CD14-positive monocyte (primary cell): ENCODE measurements around the gene GDF9. TPM values are rescaled to one million over a fixed set of nuclear protein-coding genes. Genes with fewer than 3 reads are reported as not detected.

Experiments used
- DNase-seq, 3 donors: peaks; one replicate each; pipeline ENCODE4 v3.0.0-alpha.2; 2011 to 2022
- H2AFZ ChIP-seq: 2 replicates; pipeline ENCODE4 v1.6.0; 2012; ENCODE audit warnings: mild to moderate bottlenecking, low read depth, low read length, inconsistent platforms; ENCODE audit not compliant: insufficient read depth, poor library complexity, severe bottlenecking
- H3K27ac ChIP-seq, 2 donors: 1 replicate in 1 of 2; 2 replicates in 1 of 2; pipeline ENCODE4 v1.5.1; 2012 to 2013; ENCODE audit warnings: low read length in 2 of 2, control low read depth in 1 of 2, inconsistent platforms in 1 of 2, low read depth in 1 of 2, mild to moderate bottlenecking in 1 of 2
- H3K27me3 ChIP-seq, 2 donors: one replicate each; pipeline versions ENCODE4 v1.6.0 to v1.6.1; 2011 to 2013; ENCODE audit warnings: low read length in 2 of 2; ENCODE audit not compliant: control insufficient read depth in 2 of 2, insufficient read depth in 2 of 2
- H3K36me3 ChIP-seq, 2 donors: replicated peaks in 1 of 2; 1 replicate in 1 of 2; 2 replicates in 1 of 2; pipeline versions ENCODE4 v1.5.1 to v1.6.1; 2012 to 2013; ENCODE audit warnings: low read length in 2 of 2, control low read depth in 1 of 2, inconsistent platforms in 1 of 2, mild to moderate bottlenecking in 1 of 2; ENCODE audit not compliant: insufficient read depth in 2 of 2, control insufficient read depth in 1 of 2
- H3K4me1 ChIP-seq, 2 donors: 1 replicate in 1 of 2; 2 replicates in 1 of 2; pipeline versions ENCODE4 v1.5.1 to v1.6.1; 2012 to 2013; ENCODE audit warnings: low read length in 2 of 2, control low read depth in 1 of 2, inconsistent platforms in 1 of 2, mild to moderate bottlenecking in 1 of 2, moderate library complexity in 1 of 2; ENCODE audit not compliant: insufficient read depth in 2 of 2, control insufficient read depth in 1 of 2
- H3K4me2 ChIP-seq: replicated peaks from 2 replicates; pipeline ENCODE3; 2012; ENCODE audit warnings: low read length, moderate library complexity, mild to moderate bottlenecking; ENCODE audit not compliant: poor library complexity, severe bottlenecking; ENCODE audit errors: extremely low read depth
- H3K4me3 ChIP-seq, 3 experiments: fragments of 200-600 bp in 1 of 3; sonication (generic) in 1 of 3; replicated peaks in 1 of 3; 1 replicate in 2 of 3; 2 replicates in 1 of 3; pipeline ENCODE4 v1.5.1; 2011 to 2013; ENCODE audit warnings: low read length in 3 of 3, mild to moderate bottlenecking in 3 of 3, control low read depth in 2 of 3, low read depth in 2 of 3, inconsistent platforms in 1 of 3, moderate library complexity in 1 of 3
- H3K79me2 ChIP-seq: 2 replicates; pipeline ENCODE4 v1.6.0; 2012; ENCODE audit warnings: mild to moderate bottlenecking, control low read depth, inconsistent platforms, low read length, moderate library complexity; ENCODE audit not compliant: insufficient read depth
- H3K9ac ChIP-seq: 2 replicates; pipeline ENCODE4 v1.6.0; 2017; ENCODE audit warnings: low read length, mild to moderate bottlenecking; ENCODE audit not compliant: insufficient read depth, poor library complexity, severe bottlenecking
- H3K9me3 ChIP-seq, 2 donors: replicated peaks in 1 of 2; 1 replicate in 1 of 2; 2 replicates in 1 of 2; pipeline versions ENCODE4 v1.5.1 to v1.6.1; 2012 to 2013; ENCODE audit warnings: low read length in 2 of 2, control low read depth in 1 of 2; ENCODE audit not compliant: control insufficient read depth in 1 of 2, insufficient read depth in 1 of 2
- H4K20me1 ChIP-seq: 2 replicates; pipeline ENCODE4 v1.6.0; 2012; ENCODE audit warnings: mild to moderate bottlenecking, low read length, control low read depth, moderate library complexity; ENCODE audit not compliant: insufficient read depth
- H3K27ac Mint-ChIP-seq, 7 donors: one replicate each; pipeline ENCODE4 v1.8.0; 2020; ENCODE audit warnings: mild to moderate bottlenecking in 7 of 7, mixed read lengths in 7 of 7, moderate library complexity in 6 of 7, inconsistent platforms in 2 of 7
- H3K27me3 Mint-ChIP-seq, 3 donors: one replicate each; pipeline ENCODE4 v1.8.0; 2021 to 2022; ENCODE audit warnings: low read depth in 3 of 3, mild to moderate bottlenecking in 3 of 3, mixed read lengths in 3 of 3, moderate library complexity in 3 of 3, inconsistent platforms in 1 of 3
- H3K36me3 Mint-ChIP-seq, 2 donors: one replicate each; pipeline ENCODE4 v1.8.0; 2020; ENCODE audit warnings: mixed read lengths in 2 of 2, inconsistent platforms in 1 of 2, mild to moderate bottlenecking in 1 of 2
- H3K4me1 Mint-ChIP-seq: one replicate; pipeline ENCODE4 v1.8.0; 2020; ENCODE audit warnings: mild to moderate bottlenecking, mixed read lengths
- H3K4me3 Mint-ChIP-seq, 2 donors: one replicate each; pipeline ENCODE4 v1.8.0; 2020; ENCODE audit warnings: mild to moderate bottlenecking in 2 of 2, mixed read lengths in 2 of 2, moderate library complexity in 1 of 2
- H3K9me3 Mint-ChIP-seq, 7 donors: one replicate each; pipeline ENCODE4 v1.8.0; 2020 to 2022; ENCODE audit warnings: mixed read lengths in 7 of 7, mild to moderate bottlenecking in 6 of 7, moderate library complexity in 6 of 7, inconsistent platforms in 2 of 7
- WGBS: methylation state at CpG from one replicate; pipeline ENCODE4 v1.1.5; 2013; ENCODE audit warnings: missing lambda C conversion rate; ENCODE audit not compliant: insufficient coverage; 5-methylcytosine and 5-hydroxymethylcytosine counted together
- intact Hi-C, 2 donors: fragments of 100-400 bp; cut with micrococcal nuclease; formaldehyde crosslinking; loops; one replicate each; pipeline versions ENCODE4 v1.15.0 to v1.15.1; 2023
- polyA plus RNA-seq, 3 donors: library from polyadenylated mRNA; depleted of rRNA in 1 of 3; unstranded in 2 of 3; stranded (reverse) in 1 of 3; fragments of 300-500 nt in 2 of 3; fragments of >200 nt in 1 of 3; fragmentation: Illumina TruSeq in 2 of 3; gene quantifications; 1 replicate in 2 of 3; 2 replicates in 1 of 3; pipeline ENCODE4 v1.2.3, GENCODE V29; 2012 to 2021
- TF ChIP-seq, protein P1 (sequence below): fragments of 200-600 bp; IDR thresholded peaks from one replicate; pipeline ENCODE4 v1.8.0; 2022; ENCODE audit warnings: antibody characterized with exemption, mild to moderate bottlenecking

The GDF9 gene
- polyA plus RNA-seq, 3 donors, result 0.55 TPM; not detected in 2

DNA sequence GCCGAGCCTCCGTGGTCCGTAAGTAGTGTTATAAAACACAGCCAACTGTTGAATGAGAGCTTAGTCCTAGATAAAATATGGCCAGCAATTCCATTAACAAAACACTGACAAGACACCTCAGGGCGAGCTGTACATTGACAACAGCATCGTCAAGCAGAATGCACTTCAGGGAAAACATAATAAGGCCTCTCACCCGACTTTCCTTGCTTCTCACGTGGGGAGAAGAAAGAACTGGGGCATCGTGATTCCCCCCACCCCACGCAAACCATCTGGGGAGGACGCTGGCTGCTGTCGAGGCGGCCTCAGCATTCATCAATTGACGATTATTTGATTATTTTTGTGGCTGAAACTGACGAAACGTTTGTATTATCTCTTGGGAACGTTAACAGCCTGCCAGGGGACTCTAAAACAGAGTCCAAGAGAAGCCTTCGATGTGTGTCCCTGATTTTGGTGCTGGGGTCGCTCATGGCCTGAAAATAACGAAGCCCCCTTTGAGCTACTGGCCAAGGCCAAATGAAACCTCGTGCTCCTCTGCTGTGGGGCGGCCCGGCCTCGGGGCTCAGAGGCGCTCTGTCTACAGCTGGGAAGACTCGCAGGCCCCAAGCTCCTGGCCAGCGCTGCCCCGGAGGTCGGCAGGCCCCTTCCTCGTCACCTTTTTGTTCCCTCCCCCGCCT, 464 bp downstream of the GDF9 start:
- H3K4me1 ChIP-seq, result peaks cover 14 to 33% of the 10 kb centered on the region in 2 donors
- H3K79me2 ChIP-seq, result peaks cover 17% of the 10 kb centered on the region
- H3K27ac Mint-ChIP-seq, result peak overlapping the region; percentile 94 to 100 (median 99)
- H3K4me3 ChIP-seq, result peak overlapping the region; percentile 47 to 87 (median 78)
- no peaks in the 10 kb centered on the region for H3K9me3 Mint-ChIP-seq
- peak overlapping the region; percentile 91 for H3K9ac ChIP-seq
- peak overlapping the region; percentile 92 to 97 for H3K27ac ChIP-seq
- H3K4me1 Mint-ChIP-seq, result peaks cover 19% of the 10 kb centered on the region
- TF ChIP-seq, protein P1, sequence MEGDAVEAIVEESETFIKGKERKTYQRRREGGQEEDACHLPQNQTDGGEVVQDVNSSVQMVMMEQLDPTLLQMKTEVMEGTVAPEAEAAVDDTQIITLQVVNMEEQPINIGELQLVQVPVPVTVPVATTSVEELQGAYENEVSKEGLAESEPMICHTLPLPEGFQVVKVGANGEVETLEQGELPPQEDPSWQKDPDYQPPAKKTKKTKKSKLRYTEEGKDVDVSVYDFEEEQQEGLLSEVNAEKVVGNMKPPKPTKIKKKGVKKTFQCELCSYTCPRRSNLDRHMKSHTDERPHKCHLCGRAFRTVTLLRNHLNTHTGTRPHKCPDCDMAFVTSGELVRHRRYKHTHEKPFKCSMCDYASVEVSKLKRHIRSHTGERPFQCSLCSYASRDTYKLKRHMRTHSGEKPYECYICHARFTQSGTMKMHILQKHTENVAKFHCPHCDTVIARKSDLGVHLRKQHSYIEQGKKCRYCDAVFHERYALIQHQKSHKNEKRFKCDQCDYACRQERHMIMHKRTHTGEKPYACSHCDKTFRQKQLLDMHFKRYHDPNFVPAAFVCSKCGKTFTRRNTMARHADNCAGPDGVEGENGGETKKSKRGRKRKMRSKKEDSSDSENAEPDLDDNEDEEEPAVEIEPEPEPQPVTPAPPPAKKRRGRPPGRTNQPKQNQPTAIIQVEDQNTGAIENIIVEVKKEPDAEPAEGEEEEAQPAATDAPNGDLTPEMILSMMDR, result no peak
- peak overlapping the region; percentile 90 for H3K4me2 ChIP-seq
- H3K27me3 Mint-ChIP-seq, result peaks cover 3 to 5% (median 4%) of the 10 kb centered on the region in 3 donors
- DNase-seq, result no peak
- 31% methylated on average over 23 of the region's 30 CpGs for WGBS
- intact Hi-C loops, result loop anchor here (5.0 to 10.0 kb wide), 2 partner anchors 186 to 571 kb away; partner anchors contain the start of genes HSPA4 (in 1 of the 2) and SLC22A4 (in 1 of the 2)
- no peaks in the 10 kb centered on the region for H4K20me1 ChIP-seq
- H3K27me3 ChIP-seq, result no peaks in the 10 kb centered on the region
- peak overlapping the region; percentile 96 to 99 for H3K4me3 Mint-ChIP-seq
- H3K36me3 ChIP-seq, result peaks cover 13 to 32% of the 10 kb centered on the region in 2 donors
- H2AFZ ChIP-seq, result peak overlapping the region; percentile 91
- peaks cover 19 to 27% of the 10 kb centered on the region in 2 donors for H3K36me3 Mint-ChIP-seq
- no peaks in the 10 kb centered on the region for H3K9me3 ChIP-seq

DNA sequence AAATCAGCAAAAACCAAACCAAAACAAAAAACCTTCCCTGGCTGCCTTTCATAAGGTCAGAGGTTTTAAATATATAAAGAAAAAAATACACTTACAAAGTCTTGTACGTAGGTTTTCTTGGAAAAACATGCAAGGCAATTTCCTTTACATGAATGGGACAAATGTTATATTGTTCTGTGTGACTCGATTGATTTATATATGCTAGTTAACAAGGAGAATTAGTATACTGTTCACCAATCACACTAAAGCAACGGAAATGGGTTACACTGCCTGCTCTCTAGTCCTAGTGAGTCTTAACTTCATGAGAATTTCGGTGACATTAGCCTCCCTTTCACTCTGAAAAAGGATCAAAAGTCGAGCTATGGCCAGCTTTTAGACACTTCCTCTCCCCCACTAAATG, 5.5 kb downstream of the GDF9 start:
- H3K4me1 ChIP-seq, result peaks cover 3 to 15% of the 10 kb centered on the region in 2 donors
- no peak overlapping the region for H3K27ac ChIP-seq
- H3K9me3 ChIP-seq, result no peaks in the 10 kb centered on the region
- Mint-ChIP-seq H3K9me3 (peaks cover 0 to 1% (median 0%) of the 10 kb centered on the region in 7 donors), H3K27me3 (peaks cover 7 to 12% (median 8%) of the 10 kb centered on the region in 3 donors), H3K36me3 (no peaks in the 10 kb centered on the region), H3K4me1 (peaks cover 6% of the 10 kb centered on the region), H3K4me3 (no peak overlapping the region), H3K27ac (no peak overlapping the region)
- intact Hi-C loops, result loop anchor here in 1 of 2 donors (10.0 kb wide), 1 partner anchor 566 kb away; the partner anchor contains the start of gene SLC22A4
- H4K20me1 ChIP-seq, result no peaks in the 10 kb centered on the region
- H3K79me2 ChIP-seq, result no peaks in the 10 kb centered on the region
- DNase-seq, result no peak
- no peaks in the 10 kb centered on the region for H3K27me3 ChIP-seq
- TF ChIP-seq, protein P1, result no peak
- no peak overlapping the region for H3K4me2 ChIP-seq
- H2AFZ ChIP-seq, result no peak overlapping the region
- no peak overlapping the region for H3K4me3 ChIP-seq
- H3K9ac ChIP-seq, result no peak overlapping the region
- WGBS, result 94% methylated on average over 2 of the region's 5 CpGs
- H3K36me3 ChIP-seq, result no peaks in the 10 kb centered on the region
